ENCODE data around the gene XRCC1. TPM values are rescaled to one million over a fixed set of nuclear protein-coding genes. Genes with fewer than 3 reads are reported as not detected.

The XRCC1 gene
- total RNA-seq, 1 experiment from 2014 or later: 37.4 TPM

GRCh38 chr19:43578787-43579186 is 3.5 kb upstream of the XRCC1 start:
- ChIA-PET RAD21 (ENCODE audit: low non-redundant PET in 1 of 2, low total read pairs in 2 of 2, uncharacterized antibody in 2 of 2, unreplicated experiment in 2 of 2) (no interaction called here), CTCF (no interaction called here), POLR2A (interaction anchor here (0.6 kb wide), 1 partner anchor 40 kb away, joined by 4 read pairs; no protein-coding TSS in a partner anchor)
- intact Hi-C loops (cut with micrococcal nuclease): no loop called here
- Histone ChIP-seq H3K9me3 (ENCODE audit: control insufficient read depth in 1 of 2, insufficient read depth in 1 of 2, low read depth in 1 of 2, low read length in 2 of 2) (no peaks in the 10 kb centered on the region), H3K27me3 (ENCODE audit: insufficient read depth, low read length) (no peaks in the 10 kb centered on the region), H3K79me2 (ENCODE audit: insufficient read depth, low read length) (peaks cover 10% of the 10 kb centered on the region; the same call in 1 of the 2 replicates), H3K4me1 (ENCODE audit: control insufficient read depth in 1 of 2, insufficient read depth in 2 of 2, low read length in 2 of 2) (peaks cover 11 to 14% of the 10 kb centered on the region in 2 experiments), H3K9me2 (ENCODE audit: insufficient read depth) (no peaks in the 10 kb centered on the region), H3K27ac (ENCODE audit: low read depth, low read length) (no peak overlapping the region), H3K36me3 (ENCODE audit: control insufficient read depth in 1 of 2, insufficient read depth in 2 of 2, low read length in 2 of 2) (no peaks in the 10 kb centered on the region), H4K20me1 (ENCODE audit: insufficient read depth) (no peaks in the 10 kb centered on the region), H3K4me2 (ENCODE audit: low read length) (no peak overlapping the region), H3K9ac (ENCODE audit: low read length) (no peak overlapping the region), H2AFZ (ENCODE audit: low read depth, low read length, poor library complexity, severe bottlenecking) (no peak overlapping the region), H3K4me3 (replicated peaks in 1 of 2; ENCODE audit: low read depth in 1 of 2, low read length in 2 of 2) (no peak overlapping the region)
- DNase-seq (ENCODE audit: low read depth, low spot score): no peak
- TF ChIP-seq SIN3A (IDR thresholded peaks at IDR 0.05; ENCODE audit: low read depth) (no peak), ZBTB33 (IDR thresholded peaks at IDR 0.05; ENCODE audit: extremely low read depth, insufficient replicate concordance, low read length) (no peak), TCF7L2 (IDR thresholded peaks at IDR 0.05; ENCODE audit: borderline replicate concordance, extremely low read depth, insufficient read depth, insufficient read length) (no peak), CTCF (IDR thresholded peaks at IDR 0.05 in 2 of 3, conservative IDR thresholded peaks at IDR 0.05 in 1 of 3; ENCODE audit: borderline replicate concordance in 1 of 3, insufficient read depth in 1 of 3, low read depth in 2 of 3, low read length in 2 of 3) (no peak), ZNF274 (IDR thresholded peaks at IDR 0.05; ENCODE audit: low read depth, low read length) (no peak), MAX (IDR thresholded peaks at IDR 0.05) (no peak), EZH2 (IDR thresholded peaks at IDR 0.05) (no peak), SP1 (IDR thresholded peaks at IDR 0.05; ENCODE audit: low read depth) (no peak), ATF3 (IDR thresholded peaks at IDR 0.05) (no peak), POLR2A (IDR thresholded peaks at IDR 0.05; ENCODE audit: borderline replicate concordance, extremely low read depth, insufficient read depth, insufficient read length) (no peak), EZH2phosphoT487 (IDR thresholded peaks at IDR 0.05; ENCODE audit: borderline replicate concordance) (no peak), CEBPB (IDR thresholded peaks at IDR 0.05; ENCODE audit: low read depth) (no peak)
- BruUV-seq (replicated peaks): no TSS peak
- ATAC-seq: no peak

Measured in HCT116 (cell line).